Nephron (organoid): ENCODE results near the gene CST6.

Source experiments
- H3K27ac Mint-ChIP-seq, 3 experiments: 2 replicates each; pipeline ENCODE4 v1.8.0; 2020; ENCODE audit warnings: mixed read lengths in 3 of 3, mild to moderate bottlenecking in 2 of 3, moderate library complexity in 1 of 3
- H3K27me3 Mint-ChIP-seq: 2 replicates; pipeline ENCODE4 v1.8.0; 2021; ENCODE audit warnings: low read depth, mild to moderate bottlenecking, moderate library complexity, mixed read lengths
- H3K36me3 Mint-ChIP-seq: 2 replicates; pipeline ENCODE4 v1.8.0; 2020; ENCODE audit warnings: low read depth, mixed read lengths
- H3K4me1 Mint-ChIP-seq: 2 replicates; pipeline ENCODE4 v1.8.0; 2020; ENCODE audit warnings: mixed read lengths
- H3K4me3 Mint-ChIP-seq, 3 experiments: 2 replicates each; pipeline ENCODE4 v1.8.0; 2020; ENCODE audit warnings: mild to moderate bottlenecking in 3 of 3, mixed read lengths in 3 of 3, moderate library complexity in 2 of 3
- H3K9me3 Mint-ChIP-seq: 2 replicates; pipeline ENCODE4 v1.8.0; 2020; ENCODE audit warnings: mixed read lengths
- TF ChIP-seq, protein P1 (sequence below), 3 experiments: fragments of 200-600 bp; sonication (generic); IDR thresholded peaks; one replicate each; pipeline ENCODE4 v1.5.0; 2021; ENCODE audit warnings: antibody characterized with exemption in 3 of 3; ENCODE audit not compliant: unreplicated experiment in 3 of 3

Gene CST6

DNA sequence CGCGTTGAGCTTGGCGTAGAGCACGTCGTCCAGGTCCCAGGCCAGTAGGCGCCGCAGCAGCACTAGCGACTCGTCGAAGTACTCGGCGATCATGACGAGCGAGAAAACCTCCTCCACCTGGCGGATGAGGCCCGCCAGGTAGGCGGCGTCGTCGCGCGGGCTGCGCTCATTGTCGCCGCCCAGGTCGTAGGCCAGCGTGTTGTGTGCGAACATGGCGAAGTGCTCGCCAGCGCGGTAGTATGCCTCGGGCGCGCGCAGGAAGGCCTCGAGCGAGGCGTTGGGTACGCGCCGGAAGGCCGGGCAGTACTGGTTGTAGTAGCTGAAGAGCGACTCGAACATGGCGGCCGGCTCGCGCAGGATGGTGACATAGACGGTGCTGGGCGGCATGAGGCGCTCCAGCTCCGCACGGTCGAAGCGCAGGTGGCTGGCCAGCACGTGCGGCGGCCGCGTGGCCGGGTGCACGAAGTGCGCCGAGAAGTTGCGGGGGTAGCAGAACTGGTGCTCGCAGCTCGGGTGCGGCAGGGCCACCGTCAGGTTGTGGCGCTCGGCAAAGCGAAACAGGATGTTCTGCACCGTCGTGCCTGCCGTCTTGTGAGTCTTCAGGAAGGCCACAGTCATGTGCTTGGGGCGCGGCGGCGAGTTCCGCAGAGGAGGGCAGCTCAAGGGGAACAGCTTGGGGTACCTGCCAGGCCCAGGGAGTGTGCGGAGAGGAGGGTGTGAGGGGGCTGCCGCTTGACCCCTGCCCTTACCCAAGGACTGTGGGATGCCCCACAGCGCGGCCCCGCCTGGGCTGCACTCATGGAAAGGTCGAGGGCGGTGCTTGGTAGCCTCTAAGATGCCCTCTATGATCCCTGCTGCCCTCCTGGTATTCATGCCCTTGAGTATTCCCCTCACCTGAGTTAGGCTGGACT is 31.4 kb downstream of the CST6 start:
- H3K36me3 Mint-ChIP-seq = no peaks in the 10 kb centered on the region
- no peak overlapping the region for H3K27ac Mint-ChIP-seq
- H3K9me3 Mint-ChIP-seq = no peaks in the 10 kb centered on the region
- H3K27me3 Mint-ChIP-seq = peaks cover 3% of the 10 kb centered on the region
- peaks cover 7% of the 10 kb centered on the region for H3K4me1 Mint-ChIP-seq
- H3K4me3 Mint-ChIP-seq = no peak overlapping the region
- TF ChIP-seq, protein P1, sequence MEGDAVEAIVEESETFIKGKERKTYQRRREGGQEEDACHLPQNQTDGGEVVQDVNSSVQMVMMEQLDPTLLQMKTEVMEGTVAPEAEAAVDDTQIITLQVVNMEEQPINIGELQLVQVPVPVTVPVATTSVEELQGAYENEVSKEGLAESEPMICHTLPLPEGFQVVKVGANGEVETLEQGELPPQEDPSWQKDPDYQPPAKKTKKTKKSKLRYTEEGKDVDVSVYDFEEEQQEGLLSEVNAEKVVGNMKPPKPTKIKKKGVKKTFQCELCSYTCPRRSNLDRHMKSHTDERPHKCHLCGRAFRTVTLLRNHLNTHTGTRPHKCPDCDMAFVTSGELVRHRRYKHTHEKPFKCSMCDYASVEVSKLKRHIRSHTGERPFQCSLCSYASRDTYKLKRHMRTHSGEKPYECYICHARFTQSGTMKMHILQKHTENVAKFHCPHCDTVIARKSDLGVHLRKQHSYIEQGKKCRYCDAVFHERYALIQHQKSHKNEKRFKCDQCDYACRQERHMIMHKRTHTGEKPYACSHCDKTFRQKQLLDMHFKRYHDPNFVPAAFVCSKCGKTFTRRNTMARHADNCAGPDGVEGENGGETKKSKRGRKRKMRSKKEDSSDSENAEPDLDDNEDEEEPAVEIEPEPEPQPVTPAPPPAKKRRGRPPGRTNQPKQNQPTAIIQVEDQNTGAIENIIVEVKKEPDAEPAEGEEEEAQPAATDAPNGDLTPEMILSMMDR (IDR thresholded peaks at IDR 0.05; ENCODE audit: unreplicated experiment in 3 of 3) = no peak

- TF ChIP-seq, protein P1 (IDR thresholded peaks at IDR 0.05; ENCODE audit: unreplicated experiment in 3 of 3) = no peak
- H3K27ac Mint-ChIP-seq = no peak overlapping the region
- peaks cover 8% of the 10 kb centered on the region for H3K4me1 Mint-ChIP-seq
- H3K27me3 Mint-ChIP-seq = peaks cover 3% of the 10 kb centered on the region
- no peaks in the 10 kb centered on the region for H3K9me3 Mint-ChIP-seq
- no peak overlapping the region for H3K4me3 Mint-ChIP-seq
- no peaks in the 10 kb centered on the region for H3K36me3 Mint-ChIP-seq
These were observed 32.9 kb downstream of the CST6 start for GRCh38 chr11:66044757-66045156.

DNA sequence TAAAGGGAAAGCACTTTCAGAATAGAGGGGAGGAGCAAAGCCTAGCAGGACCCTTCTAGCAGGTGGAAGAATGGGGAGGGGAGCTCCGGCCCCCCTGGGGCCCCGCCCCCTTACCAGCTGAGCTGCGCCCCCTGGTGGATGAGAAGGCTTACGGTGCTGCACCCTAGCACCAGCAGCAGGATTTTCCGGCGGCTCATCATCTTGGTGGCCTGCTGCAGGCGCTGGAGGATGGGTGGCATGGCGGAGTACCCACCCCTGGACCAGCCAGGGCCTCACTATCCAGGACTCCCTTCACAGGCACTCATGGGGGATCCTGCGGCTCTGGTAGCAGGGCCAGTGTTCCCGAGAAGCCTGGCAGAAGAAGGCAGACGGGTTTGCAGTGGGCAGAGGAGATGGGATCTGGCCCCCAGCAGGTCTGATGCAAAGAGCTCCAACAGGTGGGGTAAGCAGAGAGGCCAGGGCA is 33.4 kb downstream of the CST6 start:
- Mint-ChIP-seq H3K36me3 (no peaks in the 10 kb centered on the region), H3K27ac (no peak overlapping the region), H3K9me3 (no peaks in the 10 kb centered on the region)

DNA sequence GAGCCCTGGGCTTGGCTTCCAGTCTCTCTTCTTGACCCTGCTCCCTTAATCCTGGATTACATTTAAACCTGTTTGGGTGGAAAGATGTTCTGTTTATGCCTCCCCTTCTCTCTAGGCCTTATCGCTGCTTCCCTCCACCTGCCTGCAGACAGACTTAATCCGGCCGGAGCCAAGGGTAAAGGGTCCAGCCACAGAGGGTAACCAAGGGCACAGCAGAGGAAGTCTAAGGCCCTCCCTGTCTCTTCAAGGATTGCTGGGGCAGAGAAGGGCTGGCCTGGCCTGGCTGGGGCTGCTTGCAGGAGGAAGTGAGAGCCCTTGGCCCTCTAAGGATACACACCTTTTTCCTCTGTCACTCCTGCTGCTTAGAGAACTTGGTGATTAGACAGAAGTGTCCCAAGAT is 35.1 kb downstream of the CST6 start:
- no peaks in the 10 kb centered on the region for H3K36me3 Mint-ChIP-seq
- H3K9me3 Mint-ChIP-seq = no peaks in the 10 kb centered on the region
- H3K27me3 Mint-ChIP-seq = no peaks in the 10 kb centered on the region
- peaks cover 20% of the 10 kb centered on the region for H3K4me1 Mint-ChIP-seq
- TF ChIP-seq, protein P1 (IDR thresholded peaks at IDR 0.05; ENCODE audit: unreplicated experiment in 3 of 3) = no peak
- H3K27ac Mint-ChIP-seq = peak overlapping the region in 1 of 3 experiments; percentile 88
- no peak overlapping the region for H3K4me3 Mint-ChIP-seq

More for the DNA sequence above, 33.4 kb downstream of the CST6 start:
- Mint-ChIP-seq H3K4me1 (peaks cover 8% of the 10 kb centered on the region), H3K27me3 (peaks cover 3% of the 10 kb centered on the region), H3K4me3 (no peak overlapping the region)
- TF ChIP-seq, protein P1 (IDR thresholded peaks at IDR 0.05; ENCODE audit: unreplicated experiment in 3 of 3) = peak; percentile 88 to 94 (median 93)

- H3K36me3 Mint-ChIP-seq = peaks cover 6% of the 10 kb centered on the region
- TF ChIP-seq, protein P1 (IDR thresholded peaks at IDR 0.05; ENCODE audit: unreplicated experiment in 3 of 3) = no peak
These were observed 35.9 kb downstream of the CST6 start for GRCh38 chr11:66047541-66048365.

More at GRCh38 chr11:66047541-66048365, 35.9 kb downstream of the CST6 start:
- Mint-ChIP-seq H3K27me3 (no peaks in the 10 kb centered on the region), H3K27ac (peak overlapping the region; percentile 24 to 88 (median 69)), H3K4me3 (peak overlapping the region; percentile 82 to 86 (median 85)), H3K4me1 (peaks cover 28% of the 10 kb centered on the region), H3K9me3 (no peaks in the 10 kb centered on the region)
